HCT116 (cell line): Measurements from ENCODE around the gene DOCK7. TPM values are rescaled to one million over a fixed set of nuclear protein-coding genes. Genes with fewer than 3 reads are reported as not detected.

Source experiments
- ATAC-seq: fragments of 200-7000 bp; cut with Tn5 transposase; 2 replicates; pipeline ENCODE4 v1.9.1; 2020; ENCODE audit warnings: mild to moderate bottlenecking, moderate library complexity
- BruUV-seq: library from RNA; stranded (reverse); fragments of 400-500 nt; replicated peaks from 2 replicates; lab custom pipeline; 2021; lab: Mats Ljungman, UMichigan
- CTCF ChIA-PET: fragments of 300-600 bp; sonication (Branson Sonifier 250); formaldehyde crosslinking; loops from one replicate; lab custom pipeline; 2021; ENCODE audit warnings: antibody characterized with exemption; lab: Charles Lee
- POLR2A ChIA-PET: fragments of 300-600, 350-600 bp; sonication (Branson Sonifier 250); formaldehyde crosslinking; loops from one replicate; lab custom pipeline; 2021; ENCODE audit warnings: antibody characterized with exemption; lab: Charles Lee
- RAD21 ChIA-PET, 2 experiments: fragments of 300-600 bp; sonication (Branson Sonifier 250); formaldehyde crosslinking; loops; one replicate each; lab custom pipeline; 2023; ENCODE audit warnings: low total read pairs in 2 of 2; ENCODE audit not compliant: uncharacterized antibody in 2 of 2, unreplicated experiment in 2 of 2, low non-redundant PET in 1 of 2; lab: Charles Lee
- DNase-seq: peaks from one replicate; pipeline ENCODE4 v3.0.0-alpha.2; 2010; ENCODE audit warnings: low read depth, low spot score
- H2AFZ ChIP-seq: fragments of 200-600 bp; shearing (Covaris generic), sonication (generic); 2 replicates; pipeline ENCODE4 v1.6.1; 2017; ENCODE audit warnings: low read depth, mixed run types, mixed read lengths, antibody characterized with exemption, low read length; ENCODE audit not compliant: poor library complexity, severe bottlenecking
- H3K27ac ChIP-seq: 2 replicates; pipeline ENCODE4 v1.5.1; 2012; ENCODE audit warnings: low read depth, low read length
- H3K27me3 ChIP-seq: fragments of 200-600 bp; sonication (generic); 2 replicates; pipeline ENCODE4 v1.6.1; 2016; ENCODE audit warnings: mixed run types, low read length, mixed read lengths; ENCODE audit not compliant: insufficient read depth
- H3K36me3 ChIP-seq, 2 experiments: fragments of 200-500 bp in 1 of 2; fragments of 200-600 bp in 1 of 2; sonication (Bioruptor generic) in 1 of 2; sonication (generic) in 1 of 2; 2 replicates each; pipeline versions ENCODE4 v1.5.1 to v1.6.1; 2014 to 2016; ENCODE audit warnings: low read length in 2 of 2, inconsistent platforms in 1 of 2, mixed read lengths in 1 of 2, mixed run types in 1 of 2; ENCODE audit not compliant: insufficient read depth in 2 of 2, control insufficient read depth in 1 of 2
- H3K4me1 ChIP-seq, 2 experiments: fragments of 200-600 bp in 1 of 2; sonication (generic) in 1 of 2; 2 replicates each; pipeline versions ENCODE4 v1.5.1 to v1.6.1; 2012 to 2017; ENCODE audit warnings: low read length in 2 of 2, inconsistent platforms in 1 of 2, mild to moderate bottlenecking in 1 of 2, mixed read lengths in 1 of 2, mixed run types in 1 of 2, moderate library complexity in 1 of 2; ENCODE audit not compliant: insufficient read depth in 2 of 2, control insufficient read depth in 1 of 2
- H3K4me2 ChIP-seq: fragments of 200-600 bp; sonication (generic); 2 replicates; pipeline ENCODE4 v1.6.1; 2017; ENCODE audit warnings: mixed run types, low read length, mixed read lengths
- H3K4me3 ChIP-seq, 2 experiments: fragments of 200-600 bp in 1 of 2; sonication (generic) in 1 of 2; replicated peaks in 1 of 2; 2 replicates each; pipeline ENCODE4 v1.5.1; 2011 to 2016; ENCODE audit warnings: low read length in 2 of 2, control low read depth in 1 of 2, low read depth in 1 of 2, mild to moderate bottlenecking in 1 of 2, mixed read lengths in 1 of 2, mixed run types in 1 of 2
- H3K79me2 ChIP-seq: fragments of 200-600 bp; sonication (generic); 2 replicates; pipeline ENCODE4 v1.6.1; 2017; ENCODE audit warnings: mild to moderate bottlenecking, mixed run types, low read length, moderate library complexity, mixed read lengths; ENCODE audit not compliant: insufficient read depth
- H3K9ac ChIP-seq: fragments of 200-600 bp; sonication (generic); 2 replicates; pipeline ENCODE4 v1.6.1; 2016; ENCODE audit warnings: low read length, mixed read lengths
- H3K9me2 ChIP-seq: fragments of 200-600 bp; sonication (generic), shearing (Covaris generic); 2 replicates; pipeline ENCODE4 v1.6.1; 2017; ENCODE audit warnings: mixed run types, mild to moderate bottlenecking, moderate library complexity; ENCODE audit not compliant: insufficient read depth
- H3K9me3 ChIP-seq, 2 experiments: fragments of 200-500 bp in 1 of 2; fragments of 200-600 bp in 1 of 2; sonication (Bioruptor generic) in 1 of 2; sonication (generic) in 1 of 2; 2 replicates each; pipeline ENCODE4 v1.6.1; 2014 to 2017; ENCODE audit warnings: low read length in 2 of 2, mixed read lengths in 2 of 2, inconsistent platforms in 1 of 2, low read depth in 1 of 2, mild to moderate bottlenecking in 1 of 2, mixed run types in 1 of 2, moderate library complexity in 1 of 2; ENCODE audit not compliant: control insufficient read depth in 1 of 2, insufficient read depth in 1 of 2
- H4K20me1 ChIP-seq: fragments of 200-600 bp; sonication (generic), shearing (Covaris generic); 2 replicates; pipeline ENCODE4 v1.6.1; 2017; ENCODE audit warnings: mixed run types, mild to moderate bottlenecking, moderate library complexity; ENCODE audit not compliant: insufficient read depth
- ATF3 ChIP-seq: IDR thresholded peaks from 2 replicates; pipeline ENCODE4 v1.6.1; 2012
- CBX3 ChIP-seq: IDR thresholded peaks from 2 replicates; pipeline ENCODE4 v1.6.1; 2012; ENCODE audit warnings: low read depth
- CEBPB ChIP-seq: IDR thresholded peaks from 2 replicates; pipeline ENCODE4 v1.6.1; 2012; ENCODE audit warnings: low read depth
- CTCF ChIP-seq, 3 experiments: fragments of 200-600 bp in 1 of 3; sonication (generic) in 1 of 3; IDR thresholded peaks in 2 of 3; conservative IDR thresholded peaks in 1 of 3; 2 replicates each; pipeline ENCODE4 v1.5.1; 2012 to 2017; ENCODE audit warnings: low read depth in 2 of 3, low read length in 2 of 3, antibody characterized with exemption in 1 of 3, borderline replicate concordance in 1 of 3, control low read depth in 1 of 3, mild to moderate bottlenecking in 1 of 3, mixed read lengths in 1 of 3, mixed run types in 1 of 3, moderate library complexity in 1 of 3; ENCODE audit not compliant: insufficient read depth in 1 of 3
- FOSL1 ChIP-seq: IDR thresholded peaks from 2 replicates; pipeline ENCODE4 v1.6.1; 2012; ENCODE audit warnings: low read depth
- JUND ChIP-seq: IDR thresholded peaks from 2 replicates; pipeline ENCODE4 v1.6.1; 2012
- POLR2A ChIP-seq: IDR thresholded peaks from 2 replicates; pipeline ENCODE4 v1.7.0; 2011; ENCODE audit warnings: borderline replicate concordance; ENCODE audit not compliant: insufficient read depth, insufficient read length; ENCODE audit errors: extremely low read depth
- RAD21 ChIP-seq: IDR thresholded peaks from 2 replicates; pipeline ENCODE4 v1.6.1; 2012; ENCODE audit warnings: low read depth, mild to moderate bottlenecking
- REST ChIP-seq: IDR thresholded peaks from 2 replicates; pipeline ENCODE4 v1.6.1; 2012; ENCODE audit warnings: low read depth
- SIN3A ChIP-seq: IDR thresholded peaks from 2 replicates; pipeline ENCODE4 v1.6.1; 2012; ENCODE audit warnings: low read depth
- SP1 ChIP-seq: IDR thresholded peaks from 2 replicates; pipeline ENCODE4 v1.6.1; 2012; ENCODE audit warnings: low read depth
- TCF7L2 ChIP-seq: IDR thresholded peaks from 2 replicates; pipeline ENCODE4 v1.7.0; 2011; ENCODE audit warnings: borderline replicate concordance, inconsistent platforms; ENCODE audit not compliant: insufficient read depth, insufficient read length; ENCODE audit errors: extremely low read depth
- ZNF274 ChIP-seq: fragments of 200-500 bp; sonication (Bioruptor generic); IDR thresholded peaks from 2 replicates; pipeline ENCODE4 v1.6.1; 2014; ENCODE audit warnings: mild to moderate bottlenecking, low read depth, low read length, inconsistent platforms
- intact Hi-C: fragments of 100-400 bp; cut with micrococcal nuclease; formaldehyde crosslinking; loops from 2 replicates; pipeline ENCODE4 v1.10.0; 2022
- total RNA-seq: library from RNA; stranded (reverse); gene quantifications from one replicate; pipeline ENCODE4 v1.2.1, GENCODE V29; 2021; ENCODE audit not compliant: unreplicated experiment

The DOCK7 gene
- total RNA-seq, 1 experiment from 2014 or later: 49.0 TPM

- no peak overlapping the region for H3K27ac ChIP-seq
- POLR2A ChIA-PET: no interaction called here
- H4K20me1 ChIP-seq: no peaks in the 10 kb centered on the region; the same call in 1 of the 2 replicates
- no peaks in the 10 kb centered on the region for H3K27me3 ChIP-seq
- intact Hi-C loops: no loop called here
- H3K79me2 ChIP-seq: peaks cover 66% of the 10 kb centered on the region
- no peaks in the 10 kb centered on the region for H3K4me1 ChIP-seq
- no peaks in the 10 kb centered on the region for H3K9me2 ChIP-seq
- no peaks in the 10 kb centered on the region for H3K36me3 ChIP-seq
- H2AFZ ChIP-seq: no peak overlapping the region
- TF ChIP-seq CBX3 (no peak), CEBPB (no peak), TCF7L2 (no peak), SP1 (no peak), RAD21 (no peak), SIN3A (no peak), POLR2A (no peak)
- TF ChIP-seq, all 23 proteins: peak for 0
- no TSS peak for BruUV-seq
- RAD21 ChIA-PET: no interaction called here
- CTCF ChIA-PET: no interaction called here
- no peak overlapping the region for H3K4me2 ChIP-seq
- no peaks in the 10 kb centered on the region for H3K9me3 ChIP-seq
- no peak for DNase-seq
- ATAC-seq: no peak
- no peak overlapping the region for H3K9ac ChIP-seq
- no peak overlapping the region for H3K4me3 ChIP-seq
Observed at GRCh38 chr1:62676611-62677356, 11.4 kb downstream of the DOCK7 start.

GRCh38 chr1:62673629-62674028 lies 14.6 kb downstream of the DOCK7 start:
- POLR2A ChIA-PET: no interaction called here
- no peaks in the 10 kb centered on the region; the same call in 1 of the 2 replicates for H4K20me1 ChIP-seq
- H3K9me2 ChIP-seq: no peaks in the 10 kb centered on the region
- DNase-seq (no peak), ATAC-seq (no peak)
- H2AFZ ChIP-seq: no peak overlapping the region
- no peak overlapping the region for H3K4me3 ChIP-seq
- RAD21 ChIA-PET: no interaction called here
- BruUV-seq: no TSS peak
- no peak overlapping the region for H3K4me2 ChIP-seq
- no peaks in the 10 kb centered on the region for H3K4me1 ChIP-seq
- CTCF ChIA-PET: no interaction called here
- no peaks in the 10 kb centered on the region for H3K36me3 ChIP-seq
- no peaks in the 10 kb centered on the region for H3K9me3 ChIP-seq
- H3K9ac ChIP-seq: no peak overlapping the region
- intact Hi-C loops: no loop called here
- H3K27me3 ChIP-seq: no peaks in the 10 kb centered on the region
- peaks cover 58% of the 10 kb centered on the region for H3K79me2 ChIP-seq
- H3K27ac ChIP-seq: no peak overlapping the region
- no peak for TF ChIP-seq SIN3A
- TF ChIP-seq REST: no peak
- no peak for TF ChIP-seq FOSL1
- no peak for TF ChIP-seq JUND
- no peak for TF ChIP-seq TCF7L2
- TF ChIP-seq CTCF (IDR thresholded peaks at IDR 0.05 in 2 of 3, conservative IDR thresholded peaks at IDR 0.05 in 1 of 3; ENCODE audit: borderline replicate concordance in 1 of 3, insufficient read depth in 1 of 3, low read depth in 2 of 3, low read length in 2 of 3): no peak
- no peak for TF ChIP-seq POLR2A
- no peak for TF ChIP-seq SP1
- TF ChIP-seq ZNF274: no peak
- TF ChIP-seq ATF3: no peak
